Bronchial epithelial cell (primary cell): ENCODE results near the gene AUTS2. TPM values are rescaled to one million over a fixed set of nuclear protein-coding genes. Genes with fewer than 3 reads are reported as not detected.
A peak's percentile ranks its signal among the peaks of the same experiment; 100 is the strongest.

Source experiments
- DNase-seq: peaks from one replicate; pipeline ENCODE4 v3.0.0-alpha.2; 2010; ENCODE audit warnings: low read depth
- FAIRE-seq: peaks from 2 replicates; lab custom pipeline; 2011; peaks lifted over from hg19 to GRCh38; lab: Jason Lieb, UNC
- H3K27me3 ChIP-seq: 2 replicates; pipeline ENCODE4 v1.5.1; 2011; ENCODE audit warnings: low read length; ENCODE audit not compliant: control insufficient read depth, insufficient read depth
- H3K36me3 ChIP-seq: 2 replicates; pipeline ENCODE4 v1.5.1; 2011; ENCODE audit warnings: low read length; ENCODE audit not compliant: control insufficient read depth, insufficient read depth
- H3K4me3 ChIP-seq: 2 replicates; pipeline ENCODE4 v1.5.1; 2011; ENCODE audit warnings: mild to moderate bottlenecking, low read depth, low read length, control low read depth
- total RNA-seq: library from RNA; depleted of rRNA; stranded (reverse); fragments of >200 nt; gene quantifications from 2 replicates; pipeline ENCODE4 v1.2.1, GENCODE V29; 2014
- TF ChIP-seq, protein P1 (sequence below): IDR thresholded peaks from 2 replicates; pipeline ENCODE4 v1.5.1; 2011; ENCODE audit warnings: mild to moderate bottlenecking, moderate library complexity, low read length, control low read depth, inconsistent platforms; ENCODE audit not compliant: insufficient read depth, severe bottlenecking

The AUTS2 gene
- total RNA-seq, 1 donor from 2014 or later: 9.5 TPM

DNA sequence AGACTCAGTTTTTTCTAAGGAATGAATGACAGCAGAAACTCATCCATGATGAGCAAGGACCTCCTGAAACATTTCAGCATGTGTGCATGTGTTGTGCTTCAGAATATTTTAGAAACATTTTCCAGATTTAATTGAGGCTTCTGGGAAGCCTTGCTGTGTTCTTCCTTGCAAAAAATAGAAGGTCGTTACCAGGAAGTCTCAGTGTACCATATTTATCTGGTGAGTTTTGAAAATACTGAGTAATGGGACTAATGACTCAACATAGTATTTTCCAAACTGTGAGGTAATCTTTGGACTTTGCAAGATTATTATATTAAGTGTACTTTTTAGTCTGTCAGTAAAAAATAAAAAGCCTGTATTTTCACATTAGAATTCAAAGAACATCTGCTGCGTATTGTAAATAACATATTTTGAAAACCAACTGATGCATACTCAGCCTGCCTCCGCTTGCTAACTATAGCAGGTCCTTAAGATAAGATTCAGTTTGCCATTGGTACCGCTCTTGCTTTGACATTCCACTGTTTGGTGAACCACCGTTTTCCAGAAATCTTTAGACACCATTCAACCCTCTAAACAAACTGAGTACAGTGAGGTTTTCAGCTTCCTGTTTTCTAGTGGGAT, 794.1 kb downstream of the AUTS2 start:
- TF ChIP-seq, protein P1, sequence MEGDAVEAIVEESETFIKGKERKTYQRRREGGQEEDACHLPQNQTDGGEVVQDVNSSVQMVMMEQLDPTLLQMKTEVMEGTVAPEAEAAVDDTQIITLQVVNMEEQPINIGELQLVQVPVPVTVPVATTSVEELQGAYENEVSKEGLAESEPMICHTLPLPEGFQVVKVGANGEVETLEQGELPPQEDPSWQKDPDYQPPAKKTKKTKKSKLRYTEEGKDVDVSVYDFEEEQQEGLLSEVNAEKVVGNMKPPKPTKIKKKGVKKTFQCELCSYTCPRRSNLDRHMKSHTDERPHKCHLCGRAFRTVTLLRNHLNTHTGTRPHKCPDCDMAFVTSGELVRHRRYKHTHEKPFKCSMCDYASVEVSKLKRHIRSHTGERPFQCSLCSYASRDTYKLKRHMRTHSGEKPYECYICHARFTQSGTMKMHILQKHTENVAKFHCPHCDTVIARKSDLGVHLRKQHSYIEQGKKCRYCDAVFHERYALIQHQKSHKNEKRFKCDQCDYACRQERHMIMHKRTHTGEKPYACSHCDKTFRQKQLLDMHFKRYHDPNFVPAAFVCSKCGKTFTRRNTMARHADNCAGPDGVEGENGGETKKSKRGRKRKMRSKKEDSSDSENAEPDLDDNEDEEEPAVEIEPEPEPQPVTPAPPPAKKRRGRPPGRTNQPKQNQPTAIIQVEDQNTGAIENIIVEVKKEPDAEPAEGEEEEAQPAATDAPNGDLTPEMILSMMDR: no peak
- no peaks in the 10 kb centered on the region for H3K36me3 ChIP-seq
- FAIRE-seq (no peak), DNase-seq (peak; percentile 58)
- no peaks in the 10 kb centered on the region for H3K27me3 ChIP-seq
- no peak overlapping the region for H3K4me3 ChIP-seq

DNA sequence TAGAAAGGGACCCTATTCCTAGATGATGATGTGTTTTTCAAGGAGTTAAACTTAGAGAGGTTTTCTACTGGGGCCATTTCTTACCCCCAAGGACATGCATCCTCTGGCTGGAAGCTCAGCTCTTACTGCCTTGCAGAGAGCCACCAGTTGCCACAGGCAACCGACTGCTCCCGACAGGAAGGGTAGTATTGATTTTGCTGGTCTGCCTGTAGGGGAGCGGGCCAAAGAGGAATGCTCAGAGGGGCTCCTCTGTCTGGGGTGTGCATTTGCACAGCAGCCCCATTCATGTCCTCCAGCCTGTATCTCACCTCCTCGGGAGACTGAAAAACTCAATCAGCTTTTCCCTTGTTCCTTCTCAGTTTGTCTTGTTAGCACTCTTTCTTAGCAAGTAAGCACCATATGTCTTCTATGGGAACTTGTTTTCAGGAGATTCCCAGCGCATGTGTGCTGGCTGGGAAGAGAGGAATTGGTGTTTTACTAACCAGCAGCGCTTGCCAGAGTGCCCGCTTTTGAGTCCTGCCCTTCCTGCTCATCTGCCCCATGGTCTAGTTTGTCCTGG, 794.7 kb downstream of the AUTS2 start:
- TF ChIP-seq, protein P1: no peak
- no peak for FAIRE-seq
- H3K27me3 ChIP-seq: no peaks in the 10 kb centered on the region
- no peaks in the 10 kb centered on the region for H3K36me3 ChIP-seq
- no peak for DNase-seq
- no peak overlapping the region for H3K4me3 ChIP-seq

DNA sequence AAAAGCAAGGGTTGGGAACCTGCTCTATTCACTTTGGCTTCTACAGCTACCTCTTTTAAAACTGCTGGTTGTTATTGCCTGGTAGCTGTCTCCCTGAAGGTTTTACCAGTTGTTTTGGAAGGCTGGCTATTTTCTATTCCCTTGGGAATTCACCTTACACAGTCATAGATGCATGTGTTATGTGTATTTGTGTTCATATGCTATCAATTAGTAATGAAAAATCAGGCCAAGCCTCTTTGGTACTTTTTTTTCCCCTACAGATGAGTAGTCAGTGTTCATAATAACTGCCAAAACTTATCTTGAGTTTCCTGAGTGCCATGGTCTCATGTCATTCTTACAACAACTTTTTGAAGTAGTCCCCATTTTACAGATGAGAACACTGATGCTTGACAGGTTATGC, 795.7 kb downstream of the AUTS2 start:
- TF ChIP-seq, protein P1: no peak
- H3K36me3 ChIP-seq: no peaks in the 10 kb centered on the region
- H3K4me3 ChIP-seq: no peak overlapping the region
- FAIRE-seq (no peak), DNase-seq (no peak)
- H3K27me3 ChIP-seq: no peaks in the 10 kb centered on the region

DNA sequence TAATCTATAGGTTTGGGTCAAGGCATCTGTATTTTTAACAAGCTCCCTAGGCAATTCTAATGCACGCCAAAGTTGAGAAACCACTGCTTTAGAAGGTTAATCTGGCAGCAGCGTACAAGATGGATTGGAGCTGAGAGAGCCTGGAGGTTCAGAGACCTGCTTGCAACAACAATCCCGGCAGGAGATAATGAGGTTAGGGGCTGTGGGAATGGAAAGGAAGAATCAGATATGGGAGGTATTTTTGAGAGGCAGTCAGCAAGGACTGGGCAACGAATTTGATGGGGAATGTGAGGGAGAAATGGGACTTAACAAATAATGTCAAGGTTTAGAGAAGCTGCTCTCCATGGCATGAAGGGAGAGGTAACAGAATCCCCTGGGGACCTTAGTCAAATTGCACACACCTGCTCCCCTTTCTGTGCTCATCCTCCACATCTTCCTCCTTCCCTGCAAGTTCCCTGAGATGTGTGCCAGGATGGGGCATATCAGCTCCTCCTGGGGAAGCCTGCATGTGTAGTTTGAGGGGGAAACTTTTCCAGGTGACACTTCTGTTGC, 802.6 kb downstream of the AUTS2 start:
- H3K4me3 ChIP-seq: no peak overlapping the region
- peaks cover 3% of the 10 kb centered on the region for H3K27me3 ChIP-seq
- no peaks in the 10 kb centered on the region for H3K36me3 ChIP-seq
- DNase-seq (no peak), FAIRE-seq (no peak)
- TF ChIP-seq, protein P1: no peak

DNA sequence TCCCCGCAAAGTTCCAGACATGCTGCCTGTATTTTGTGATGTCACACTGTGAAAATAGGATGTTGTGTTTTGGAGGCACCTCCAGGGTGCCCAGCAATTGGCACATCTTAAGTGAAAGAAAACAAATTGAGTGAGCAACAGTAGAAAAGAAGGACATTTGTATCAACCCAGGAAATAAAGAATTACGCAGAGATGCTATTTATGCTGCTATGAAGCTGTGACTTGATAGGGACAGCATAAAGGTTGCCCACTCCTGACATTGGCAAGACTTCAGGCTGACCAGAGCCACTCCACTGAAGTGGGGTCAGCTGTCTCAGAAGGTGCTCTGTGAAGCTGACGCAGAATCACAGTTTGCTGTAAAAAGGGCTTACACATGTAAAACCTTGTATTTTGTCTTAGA, 803.8 kb downstream of the AUTS2 start:
- no peak for FAIRE-seq
- Histone ChIP-seq H3K36me3 (no peaks in the 10 kb centered on the region), H3K27me3 (peaks cover 3% of the 10 kb centered on the region), H3K4me3 (no peak overlapping the region)
- no peak for DNase-seq
- TF ChIP-seq, protein P1: no peak
